HuH-7 (cell line): ENCODE measurements around the gene VANGL2.
"Not testable (repeated sequence)": the region's sequence is repeated elsewhere in the genome, so short reads cannot be mapped to it uniquely, and the experiment has no call there.

Source experiments
- DNase-seq: peaks from one replicate; pipeline ENCODE4 v3.0.0; 2011; ENCODE audit warnings: low spot score

Gene VANGL2

GRCh38 chr1:160370561-160371345, 29.6 kb upstream of the VANGL2 start:
- no peak for DNase-seq

DNA sequence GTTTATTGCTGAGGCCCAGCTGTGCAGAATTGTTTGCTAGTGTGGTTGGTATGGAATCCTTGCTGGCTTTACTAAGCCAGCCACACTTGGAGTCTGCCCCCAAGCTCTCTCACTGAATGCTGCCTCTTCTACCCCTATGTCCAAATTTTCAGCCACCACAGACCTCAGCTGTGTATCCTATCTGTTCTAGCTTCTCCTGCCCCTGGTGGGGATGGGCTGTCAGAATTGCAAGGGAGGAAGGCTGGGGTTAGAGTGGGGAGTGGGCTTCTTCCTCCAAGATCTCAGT, 29.1 kb upstream of the VANGL2 start:
- DNase-seq = no peak

GRCh38 chr1:160371756-160372155, 28.6 kb upstream of the VANGL2 start:
- no peak for DNase-seq

GRCh38 chr1:160373696-160374095, 26.7 kb upstream of the VANGL2 start:
- no peak for DNase-seq

- no peak for DNase-seq
These were observed 25.9 kb upstream of the VANGL2 start for GRCh38 chr1:160374306-160375110.

DNA sequence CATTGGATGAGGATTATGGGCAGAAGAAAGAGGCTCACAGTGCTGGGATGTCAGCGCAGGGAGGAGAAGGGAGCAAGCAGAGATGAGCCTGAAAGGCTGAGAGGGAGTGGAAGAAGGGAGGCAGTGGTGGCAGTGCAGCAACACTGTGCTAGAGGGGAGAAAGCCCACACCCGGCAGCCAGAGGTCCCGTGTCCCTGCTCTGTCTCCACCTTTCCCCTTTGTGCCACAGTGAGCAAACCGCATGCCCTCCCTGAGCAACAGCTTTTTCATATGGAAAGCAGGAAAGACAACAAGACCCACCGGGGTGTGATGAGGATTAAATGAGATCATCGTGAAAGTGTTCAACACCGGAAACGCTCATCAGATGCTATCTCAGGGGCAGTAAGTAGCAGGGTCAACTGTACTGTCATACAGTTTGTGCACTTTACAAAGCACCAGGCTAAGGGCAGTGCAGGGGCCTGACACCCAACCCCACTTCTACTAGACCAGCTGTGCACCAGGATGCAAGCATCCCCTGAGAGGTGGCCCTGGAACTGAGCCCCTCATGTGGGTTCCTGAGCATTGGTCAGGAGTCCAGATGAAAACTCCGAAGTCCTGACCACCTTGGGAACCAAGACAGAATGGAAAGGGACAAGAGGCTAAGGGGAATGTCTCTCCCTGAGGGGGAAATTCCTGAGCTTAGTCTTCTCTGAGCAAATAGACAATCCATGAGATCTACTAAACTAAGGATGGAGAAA, 24.4 kb upstream of the VANGL2 start:
- no peak for DNase-seq

DNA sequence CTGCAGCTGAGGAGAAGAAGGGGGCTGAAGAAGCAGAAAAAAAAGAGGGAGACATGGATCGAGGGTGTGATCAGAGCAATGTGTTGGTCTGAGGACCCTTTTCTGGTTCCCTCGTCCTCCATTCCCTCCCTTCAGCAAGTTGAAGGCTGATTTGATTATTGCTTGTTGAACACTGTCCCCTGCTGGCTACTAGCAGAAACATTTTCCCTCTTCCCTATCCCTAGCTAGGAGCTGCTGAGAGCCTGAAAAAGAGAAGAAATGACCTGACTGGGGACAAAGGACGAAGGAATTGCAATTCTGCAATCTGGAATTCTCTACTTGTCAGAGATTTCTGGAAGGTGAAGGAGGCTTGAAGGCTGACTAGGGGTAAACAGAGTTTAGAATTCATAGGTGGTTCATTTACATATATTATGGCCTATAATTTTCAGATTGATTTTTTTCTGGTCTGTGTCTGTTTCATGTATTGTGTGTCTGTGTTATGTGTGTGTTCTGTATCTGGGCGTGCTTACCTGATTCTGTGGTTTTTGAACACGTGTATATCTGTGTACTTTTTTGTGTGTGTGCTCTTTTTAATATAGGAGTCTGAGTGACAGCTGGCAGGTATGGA, 23.7 kb upstream of the VANGL2 start:
- DNase-seq = peak; percentile 79

- no peak for DNase-seq
These were observed 22.7 kb upstream of the VANGL2 start for GRCh38 chr1:160377585-160378206.

DNA sequence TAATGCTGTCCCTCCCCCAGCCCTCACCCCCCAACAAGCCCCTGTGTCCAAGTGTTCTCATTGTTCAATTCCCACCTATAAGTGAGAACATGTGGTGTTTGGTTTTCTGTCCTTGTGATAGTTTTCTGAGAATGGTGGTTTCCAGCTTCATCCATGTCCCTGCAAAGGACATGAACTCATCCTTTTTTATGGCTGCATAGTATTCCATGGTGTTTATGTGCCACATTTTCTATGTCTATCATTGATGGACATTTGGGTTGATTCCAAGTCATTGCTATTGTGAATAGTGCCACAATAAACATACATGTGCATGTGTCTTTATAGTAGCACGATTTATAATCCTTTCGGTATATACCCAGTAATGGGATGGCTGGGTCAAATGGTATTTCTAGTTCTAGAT, 15.6 kb upstream of the VANGL2 start:
- not testable (repeated sequence) for DNase-seq

- DNase-seq = not testable (repeated sequence)
These were observed 12.0 kb upstream of the VANGL2 start for GRCh38 chr1:160388406-160388805.

- no peak for DNase-seq
These were observed 5.7 kb upstream of the VANGL2 start for GRCh38 chr1:160394673-160395072.

- no peak for DNase-seq
These were observed 2.7 kb upstream of the VANGL2 start for GRCh38 chr1:160397651-160398050.

DNA sequence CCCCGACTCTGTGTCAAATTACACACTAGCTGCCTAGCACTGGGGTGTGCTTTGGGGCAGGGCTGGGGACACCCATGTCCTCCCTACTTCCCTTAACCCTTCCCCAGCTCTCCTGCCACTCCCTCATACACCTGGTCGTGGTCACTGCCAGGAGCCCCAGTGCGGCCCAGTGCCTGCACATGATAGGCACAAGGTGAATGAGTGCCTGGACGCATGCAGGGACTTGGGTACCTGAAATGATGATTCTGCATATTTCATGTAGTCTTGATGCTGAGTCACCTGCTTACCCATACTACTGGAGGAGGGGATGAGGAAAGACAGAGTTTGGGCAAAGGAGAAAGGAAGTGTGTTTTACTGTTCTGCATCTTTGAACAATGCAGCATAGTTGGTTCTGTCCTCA, 1.5 kb upstream of the VANGL2 start:
- no peak for DNase-seq

GRCh38 chr1:160399544-160400222, 681 bp upstream of the VANGL2 start:
- DNase-seq = no peak

DNA sequence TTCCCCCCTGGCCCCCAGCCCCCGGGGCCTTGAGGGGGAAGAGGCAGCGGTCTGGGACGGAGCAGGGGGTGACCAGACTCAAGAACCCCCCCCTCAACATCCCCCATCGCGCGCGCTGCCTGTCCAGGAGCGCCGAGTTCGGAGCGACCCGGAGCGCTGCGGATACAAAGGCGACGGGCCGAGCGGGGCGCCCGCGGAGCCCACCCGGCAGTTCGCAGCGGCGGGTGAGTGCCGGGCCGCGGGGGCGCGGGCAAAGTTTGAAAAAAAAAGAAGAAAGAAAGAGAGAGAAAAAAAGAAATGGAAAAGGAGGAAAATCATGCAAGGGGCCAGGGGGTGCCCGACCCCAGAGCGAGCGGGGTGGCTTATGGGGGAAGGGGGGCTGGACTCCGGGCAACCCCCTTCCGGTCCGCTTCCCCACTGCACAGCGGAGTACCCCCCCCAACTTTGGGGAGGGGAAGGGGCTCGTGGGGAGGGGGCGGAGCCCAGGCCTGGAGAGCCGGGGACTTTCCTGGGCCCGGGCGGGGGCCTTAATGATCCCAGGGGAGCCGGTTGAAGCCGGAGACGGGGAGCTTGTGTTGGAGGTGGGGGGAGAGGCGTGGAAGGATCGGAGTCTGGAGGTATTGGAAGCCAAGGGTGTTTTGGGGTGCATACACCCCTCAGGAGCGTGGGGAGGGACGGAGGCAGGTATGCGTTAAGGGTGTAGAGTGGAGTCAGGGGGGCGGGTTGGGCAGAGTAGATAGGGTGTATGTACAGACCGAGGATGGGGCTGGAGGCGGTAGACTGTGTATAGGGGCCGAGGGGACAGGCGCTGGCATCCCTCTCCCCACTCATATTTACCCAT, 502 bp downstream of the VANGL2 start:
- peak; percentile 30 for DNase-seq

GRCh38 chr1:160401487-160401805, 1.1 kb downstream of the VANGL2 start:
- no peak for DNase-seq

DNA sequence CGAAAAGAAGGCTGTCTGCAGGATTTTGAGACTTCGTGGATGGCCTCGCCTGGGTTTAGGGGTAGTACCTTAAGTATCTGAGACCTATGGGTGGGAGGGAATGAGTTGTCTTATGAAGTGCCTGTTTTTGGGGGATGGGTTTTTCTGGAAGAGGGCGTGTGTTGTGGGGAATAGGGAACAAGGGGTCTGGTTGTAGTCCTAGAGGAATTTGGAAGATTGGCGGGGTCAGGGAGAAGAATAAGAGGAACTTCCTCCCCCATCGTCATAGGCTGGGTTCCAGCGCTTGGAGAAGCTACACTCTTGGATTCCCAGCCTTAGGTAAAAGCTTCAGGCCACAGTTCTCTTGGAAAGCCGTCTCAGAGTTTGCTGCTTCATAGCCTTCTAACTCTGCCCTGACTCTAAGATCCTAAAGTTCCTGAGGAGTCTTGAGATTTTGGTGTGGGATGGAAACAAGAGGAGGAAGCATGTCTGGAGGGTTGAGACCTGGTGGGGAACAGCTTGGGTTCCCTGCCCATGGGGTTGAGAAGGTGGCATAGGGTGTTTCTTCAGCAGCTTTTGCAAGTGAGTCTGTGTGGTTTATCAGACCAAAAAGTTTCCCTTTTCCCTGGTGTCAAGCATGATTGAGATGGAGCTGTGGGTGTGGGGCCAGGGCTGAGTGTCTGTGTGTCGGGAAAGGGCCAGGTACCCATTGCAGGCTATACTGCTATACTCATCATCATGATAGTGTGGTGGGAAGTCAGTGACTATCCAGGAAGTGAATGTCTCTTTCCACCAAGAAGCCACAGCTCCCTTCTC, 1.8 kb downstream of the VANGL2 start:
- no peak for DNase-seq

DNA sequence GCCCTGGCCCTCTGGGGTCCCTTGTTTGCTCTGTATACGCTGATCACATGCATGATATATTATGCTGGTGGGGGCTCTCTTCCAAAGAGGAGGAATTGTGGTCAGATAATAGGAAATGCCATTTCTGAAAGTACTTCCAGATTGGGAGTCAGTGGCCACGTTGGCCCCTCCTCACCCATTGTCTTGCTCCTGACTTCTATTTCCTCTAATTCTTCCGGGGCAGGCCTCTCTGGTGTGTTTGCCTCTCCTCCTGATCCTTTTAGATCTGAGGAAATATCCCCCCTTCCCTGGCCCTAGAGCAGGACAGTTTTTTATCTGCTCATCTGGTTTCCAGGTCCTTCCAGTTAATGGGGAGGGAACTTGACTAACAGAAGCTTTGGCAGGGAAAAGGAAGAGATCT, 2.9 kb downstream of the VANGL2 start:
- no peak for DNase-seq

GRCh38 chr1:160404094-160404493, 3.7 kb downstream of the VANGL2 start:
- no peak for DNase-seq

- no peak for DNase-seq
These were observed 5.0 kb downstream of the VANGL2 start for GRCh38 chr1:160405331-160405877.
